WTC11 (cell line): ENCODE data around the gene VIM.

ENCODE experiments used
- ARID4B ChIP-seq: sonication (generic); formaldehyde crosslinking; IDR thresholded peaks from 2 replicates; pipeline ENCODE4 v1.8.0; 2023; ENCODE audit warnings: missing genetic modification reagents, mild to moderate bottlenecking, borderline replicate concordance
- CTCF ChIP-seq: fragments of 200-600 bp; IDR thresholded peaks from 2 replicates; pipeline ENCODE4 v1.8.0; 2022; ENCODE audit warnings: antibody characterized with exemption
- E2F4 ChIP-seq: sonication (generic); formaldehyde crosslinking; IDR thresholded peaks from 2 replicates; pipeline ENCODE4 v1.8.1; 2022; ENCODE audit warnings: low read depth, mild to moderate bottlenecking, moderate library complexity, missing genetic modification reagents, borderline replicate concordance
- IRF1 ChIP-seq: sonication (generic); formaldehyde crosslinking; IDR thresholded peaks from 2 replicates; pipeline ENCODE4 v1.8.0; 2023; ENCODE audit warnings: missing genetic modification reagents
- SMAD3 ChIP-seq: sonication (generic); formaldehyde crosslinking; IDR thresholded peaks from 2 replicates; pipeline ENCODE4 v1.8.0; 2022; ENCODE audit warnings: missing genetic modification reagents, mild to moderate bottlenecking, borderline replicate concordance
- TEAD4 ChIP-seq: sonication (generic); formaldehyde crosslinking; IDR thresholded peaks from 2 replicates; pipeline ENCODE4 v1.8.0; 2022; ENCODE audit warnings: mild to moderate bottlenecking, missing genetic modification reagents

- TF ChIP-seq ARID4B (no peak), CTCF (no peak), TEAD4 (CRISPR knock-in tag) (no peak), IRF1 (no peak), E2F4 (CRISPR knock-in tag) (no peak), SMAD3 (CRISPR knock-in tag) (no peak)
Observed at GRCh38 chr10:17181110-17181509, 46.9 kb upstream of the VIM start.
